SK-N-SH (cell line): ENCODE results near the gene BABAM2. TPM values are rescaled to one million over a fixed set of nuclear protein-coding genes. Genes with fewer than 3 reads are reported as not detected.

Experiments
- CTCF ChIA-PET: fragments of 300-600, 350-600 bp; formaldehyde crosslinking; extraction: SDS; loops from one replicate; lab custom pipeline; 2021; lab: Yijun Ruan, JAX
- POLR2A ChIA-PET: fragments of 350-600 bp; sonication (Branson Sonifier 250); formaldehyde crosslinking; extraction: SDS; loops from one replicate; lab custom pipeline; 2020; ENCODE audit warnings: antibody characterized with exemption, inconsistent platforms; lab: Yijun Ruan, JAX
- DNase-seq: peaks from one replicate; pipeline ENCODE4 v3.0.0; 2012
- H2AFZ ChIP-seq: fragments of 200-600 bp; sonication (generic); 2 replicates; pipeline ENCODE4 v1.8.1; 2016; ENCODE audit warnings: antibody characterized with exemption, mild to moderate bottlenecking, low read depth
- H3F3A ChIP-seq: fragments of 200-600 bp; sonication (generic); replicated peaks from 2 replicates; pipeline ENCODE3; 2016; ENCODE audit warnings: antibody characterized with exemption, mild to moderate bottlenecking; ENCODE audit not compliant: insufficient read depth
- H3K27ac ChIP-seq, 2 experiments: fragments of 200-500 bp in 1 of 2; fragments of 200-600 bp in 1 of 2; sonication (Bioruptor generic) in 1 of 2; sonication (generic), shearing (Covaris generic) in 1 of 2; 2 replicates each; pipeline versions ENCODE4 v1.5.1 to v1.6.1; 2014 to 2016; ENCODE audit warnings: low read depth in 2 of 2, inconsistent platforms in 1 of 2, low read length in 1 of 2, mild to moderate bottlenecking in 1 of 2, mixed read lengths in 1 of 2
- H3K27me3 ChIP-seq: fragments of 200-600 bp; sonication (generic), shearing (Covaris generic); 2 replicates; pipeline ENCODE4 v1.6.1; 2016; ENCODE audit warnings: mixed run types; ENCODE audit not compliant: insufficient read depth
- H3K36me3 ChIP-seq, 2 experiments: fragments of 200-500 bp in 1 of 2; fragments of 200-600 bp in 1 of 2; sonication (Bioruptor generic) in 1 of 2; sonication (generic) in 1 of 2; replicated peaks in 1 of 2; 2 replicates each; pipeline versions ENCODE3 to v1.5.1; 2014 to 2016; ENCODE audit warnings: low read length in 1 of 2, mild to moderate bottlenecking in 1 of 2; ENCODE audit not compliant: insufficient read depth in 2 of 2, control insufficient read depth in 1 of 2
- H3K4me1 ChIP-seq, 2 experiments: fragments of 200-500 bp in 1 of 2; fragments of 200-600 bp in 1 of 2; sonication (Bioruptor generic) in 1 of 2; sonication (generic), shearing (Covaris generic) in 1 of 2; 2 replicates each; pipeline versions ENCODE4 v1.5.1 to v1.6.1; 2014 to 2016; ENCODE audit warnings: low read depth in 1 of 2, low read length in 1 of 2, mixed run types in 1 of 2; ENCODE audit not compliant: insufficient read depth in 2 of 2, control insufficient read depth in 1 of 2
- H3K4me2 ChIP-seq: fragments of 200-600 bp; sonication (generic), shearing (Covaris generic); 2 replicates; pipeline ENCODE4 v1.6.1; 2017; ENCODE audit warnings: mixed run types
- H3K4me3 ChIP-seq, 2 experiments: fragments of 200-500 bp in 1 of 2; fragments of 200-600 bp in 1 of 2; sonication (Bioruptor generic) in 1 of 2; sonication (generic), shearing (Covaris generic) in 1 of 2; 2 replicates each; pipeline versions ENCODE4 v1.5.1 to v1.8.1; 2014 to 2016; ENCODE audit warnings: low read depth in 2 of 2, inconsistent platforms in 1 of 2, low read length in 1 of 2, mild to moderate bottlenecking in 1 of 2, mixed read lengths in 1 of 2, moderate library complexity in 1 of 2
- H3K79me2 ChIP-seq: fragments of 200-600 bp; sonication (generic); 2 replicates; pipeline ENCODE4 v1.8.1; 2017; ENCODE audit warnings: mild to moderate bottlenecking; ENCODE audit not compliant: insufficient read depth
- H3K9ac ChIP-seq: fragments of 200-600 bp; sonication (generic); 2 replicates; pipeline ENCODE4 v1.6.1; 2017; ENCODE audit warnings: mixed run types
- H3K9me2 ChIP-seq: fragments of 200-600 bp; sonication (generic); 2 replicates; pipeline ENCODE4 v1.6.1; 2017; ENCODE audit warnings: mixed run types
- H3K9me3 ChIP-seq: fragments of 200-600 bp; sonication (generic); 2 replicates; pipeline ENCODE4 v1.6.1; 2017; ENCODE audit warnings: mixed run types, mild to moderate bottlenecking, moderate library complexity
- H4K20me1 ChIP-seq: fragments of 200-600 bp; sonication (generic); 2 replicates; pipeline ENCODE4 v1.6.1; 2017; ENCODE audit warnings: mild to moderate bottlenecking, mixed run types; ENCODE audit not compliant: insufficient read depth
- CTCF ChIP-seq: fragments of 200-600 bp; sonication (generic); IDR thresholded peaks from 2 replicates; pipeline ENCODE4 v1.6.1; 2017; ENCODE audit warnings: antibody characterized with exemption, mild to moderate bottlenecking, moderate library complexity
- EP300 ChIP-seq, 2 experiments: IDR thresholded peaks; 2 replicates each; pipeline versions ENCODE4 v1.4.0 to v1.6.1; 2012; ENCODE audit warnings: borderline replicate concordance in 1 of 2, low read depth in 1 of 2, low read length in 1 of 2
- GABPA ChIP-seq: IDR thresholded peaks from 2 replicates; pipeline ENCODE4 v1.4.0; 2012; ENCODE audit warnings: low read depth, mild to moderate bottlenecking
- GATA2 ChIP-seq: sonication (generic); formaldehyde crosslinking; IDR thresholded peaks from 2 replicates; pipeline ENCODE4 v1.5.0; 2020; ENCODE audit warnings: mild to moderate bottlenecking, missing genetic modification reagents
- JUND ChIP-seq: IDR thresholded peaks from 2 replicates; pipeline ENCODE4 v1.4.0; 2012
- NFIC ChIP-seq: IDR thresholded peaks from 2 replicates; pipeline ENCODE4 v1.4.0; 2012; ENCODE audit warnings: borderline replicate concordance
- PBX3 ChIP-seq: IDR thresholded peaks from 2 replicates; pipeline ENCODE4; 2012
- POLR2AphosphoS5 ChIP-seq: IDR thresholded peaks from 2 replicates; pipeline ENCODE4 v1.6.1; 2012; ENCODE audit warnings: low read depth, low read length
- RAD21 ChIP-seq: IDR thresholded peaks from 2 replicates; pipeline ENCODE4 v1.6.1; 2012; ENCODE audit warnings: mild to moderate bottlenecking, low read length
- RCOR1 ChIP-seq: fragments of 150-350 bp; IDR thresholded peaks from 2 replicates; pipeline ENCODE4 v1.6.1; 2017; ENCODE audit warnings: antibody characterized with exemption, low read length
- REST ChIP-seq: IDR thresholded peaks from 2 replicates; pipeline ENCODE4 v1.6.1; 2012; ENCODE audit warnings: mild to moderate bottlenecking, low read depth, low read length, moderate library complexity
- RFX5 ChIP-seq: IDR thresholded peaks from 2 replicates; pipeline ENCODE4 v1.6.1; 2012; ENCODE audit warnings: mild to moderate bottlenecking, improper control_type of control experiment, low read length
- RXRA ChIP-seq: IDR thresholded peaks from 2 replicates; pipeline ENCODE4 v1.4.0; 2012; ENCODE audit warnings: low read depth, mild to moderate bottlenecking, borderline replicate concordance
- SIN3A ChIP-seq: IDR thresholded peaks from 2 replicates; pipeline ENCODE4 v1.6.1; 2012; ENCODE audit warnings: low read depth, mild to moderate bottlenecking, low read length, moderate library complexity, borderline replicate concordance
- TAF1 ChIP-seq: IDR thresholded peaks from 2 replicates; pipeline ENCODE4 v1.6.1; 2012; ENCODE audit warnings: low read depth, mild to moderate bottlenecking, low read length, moderate library complexity, borderline replicate concordance
- TCF12 ChIP-seq: IDR thresholded peaks from 2 replicates; pipeline ENCODE4 v1.4.0; 2012
- WGBS: methylation state at CpG from one replicate; pipeline ENCODE4 v1.1.6; 2017; ENCODE audit warnings: low lambda C conversion rate; 5-methylcytosine and 5-hydroxymethylcytosine counted together
- polyA plus RNA-seq, 3 experiments: library from polyadenylated mRNA; depleted of rRNA; stranded (reverse); fragments of >200 nt; gene quantifications; 2 replicates each; pipeline ENCODE4 v1.2.3, GENCODE V29; 2012
- TF ChIP-seq, protein P1 (sequence below): IDR thresholded peaks from 2 replicates; pipeline ENCODE4 v1.4.0; 2012; ENCODE audit warnings: low read depth, borderline replicate concordance
- TF ChIP-seq, protein P2 (sequence below): IDR thresholded peaks from 2 replicates; pipeline ENCODE4 v1.4.0; 2012; ENCODE audit warnings: low read depth

BABAM2 gene
- polyA plus RNA-seq, 1 of the 3 experiments (the other 2 are of a cell fraction), result 34.0 TPM

GRCh38 chr2:28232295-28232694 is 341.8 kb downstream of the BABAM2 start (continued):
- no peak for TF ChIP-seq GABPA
- TF ChIP-seq RFX5, result no peak
- TF ChIP-seq, protein P1, sequence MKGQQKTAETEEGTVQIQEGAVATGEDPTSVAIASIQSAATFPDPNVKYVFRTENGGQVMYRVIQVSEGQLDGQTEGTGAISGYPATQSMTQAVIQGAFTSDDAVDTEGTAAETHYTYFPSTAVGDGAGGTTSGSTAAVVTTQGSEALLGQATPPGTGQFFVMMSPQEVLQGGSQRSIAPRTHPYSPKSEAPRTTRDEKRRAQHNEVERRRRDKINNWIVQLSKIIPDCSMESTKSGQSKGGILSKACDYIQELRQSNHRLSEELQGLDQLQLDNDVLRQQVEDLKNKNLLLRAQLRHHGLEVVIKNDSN, result no peak
- TF ChIP-seq PBX3, result no peak
- TF ChIP-seq GATA2 (CRISPR knock-in tag), result no peak
- no peak for TF ChIP-seq CTCF
- TF ChIP-seq REST, result no peak
- no peak for TF ChIP-seq TAF1
- TF ChIP-seq TCF12, result no peak
- TF ChIP-seq RAD21, result no peak

- no peak overlapping the region for H3K9ac ChIP-seq
- no peaks in the 10 kb centered on the region for H3K9me3 ChIP-seq
- H3K27ac ChIP-seq, result peak overlapping the region in 1 of 2 experiments; percentile 11; a peak in 2 of 4 replicates
- H3K4me1 ChIP-seq, result peaks cover 4 to 22% of the 10 kb centered on the region in 2 experiments; a peak in 3 of 4 replicates
- H3K36me3 ChIP-seq, result no peaks in the 10 kb centered on the region
- no peaks in the 10 kb centered on the region for H4K20me1 ChIP-seq
- H3K27me3 ChIP-seq, result no peaks in the 10 kb centered on the region
- no peak overlapping the region for H3K4me3 ChIP-seq
- no peaks in the 10 kb centered on the region for H3K9me2 ChIP-seq
- no peak overlapping the region for H2AFZ ChIP-seq
- H3F3A ChIP-seq, result no peaks in the 10 kb centered on the region
- CTCF ChIA-PET, result interaction anchor here (1.0 kb wide), 1 partner anchor 549 kb away, joined by 3 read pairs; no protein-coding TSS in a partner anchor
- H3K4me2 ChIP-seq, result no peak overlapping the region
- DNase-seq, result no peak
- 63% methylated on average over 6 of the region's 6 CpGs for WGBS
- POLR2A ChIA-PET, result no interaction called here
- H3K79me2 ChIP-seq, result no peaks in the 10 kb centered on the region
- TF ChIP-seq JUND, result no peak
- TF ChIP-seq RFX5, result no peak
- TF ChIP-seq GATA2 (CRISPR knock-in tag), result no peak
- no peak for TF ChIP-seq POLR2AphosphoS5
- TF ChIP-seq, protein P2, sequence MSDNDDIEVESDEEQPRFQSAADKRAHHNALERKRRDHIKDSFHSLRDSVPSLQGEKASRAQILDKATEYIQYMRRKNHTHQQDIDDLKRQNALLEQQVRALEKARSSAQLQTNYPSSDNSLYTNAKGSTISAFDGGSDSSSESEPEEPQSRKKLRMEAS, result no peak
- TF ChIP-seq NFIC, result 0 out of 2 replicates have a peak, but pooled peaks have one; percentile 28
- no peak for TF ChIP-seq RAD21
- no peak for TF ChIP-seq RXRA
- TF ChIP-seq SIN3A, result no peak
- no peak for TF ChIP-seq TAF1
- 0 out of 2 replicates have a peak, but pooled peaks have one; percentile 16 for TF ChIP-seq TCF12
- TF ChIP-seq EP300 (IDR thresholded peaks at IDR 0.05; ENCODE audit: borderline replicate concordance in 1 of 2, low read depth in 1 of 2, low read length in 1 of 2), result no peak
- no peak for TF ChIP-seq RCOR1
- TF ChIP-seq, protein P1, result no peak
- no peak for TF ChIP-seq CTCF
Measured at GRCh38 chr2:28233164-28233676, 342.7 kb downstream of the BABAM2 start.
